Activated CD4-positive, alpha-beta T cell treated with anti-CD3 and anti-CD28 coated beads for 1 hour (primary cell): ENCODE measurements around the gene KAZALD1.

Experiments used
- DNase-seq: peaks from one replicate; pipeline ENCODE4 v3.0.0-alpha.2; 2020

Gene KAZALD1

DNA sequence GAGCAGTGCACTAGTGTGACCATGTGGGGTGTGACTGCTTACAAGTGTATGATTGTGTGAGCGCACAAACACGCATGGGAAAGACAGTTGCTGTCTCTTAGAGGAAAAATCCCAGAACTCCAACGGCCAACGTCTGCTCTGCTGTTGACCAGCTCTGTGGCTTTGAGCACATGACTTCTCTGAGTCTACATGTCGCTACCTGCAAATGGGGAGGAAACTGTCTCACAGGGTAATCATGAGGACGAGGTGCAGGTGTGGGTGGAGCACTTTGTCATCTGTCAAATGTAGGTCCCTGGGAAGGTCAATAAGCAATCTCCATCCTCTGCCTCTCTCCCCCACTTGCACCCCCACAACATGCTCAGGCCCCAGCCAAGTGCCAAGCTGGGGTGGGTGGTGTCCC is 38.1 kb downstream of the KAZALD1 start:
- DNase-seq, result no peak

DNA sequence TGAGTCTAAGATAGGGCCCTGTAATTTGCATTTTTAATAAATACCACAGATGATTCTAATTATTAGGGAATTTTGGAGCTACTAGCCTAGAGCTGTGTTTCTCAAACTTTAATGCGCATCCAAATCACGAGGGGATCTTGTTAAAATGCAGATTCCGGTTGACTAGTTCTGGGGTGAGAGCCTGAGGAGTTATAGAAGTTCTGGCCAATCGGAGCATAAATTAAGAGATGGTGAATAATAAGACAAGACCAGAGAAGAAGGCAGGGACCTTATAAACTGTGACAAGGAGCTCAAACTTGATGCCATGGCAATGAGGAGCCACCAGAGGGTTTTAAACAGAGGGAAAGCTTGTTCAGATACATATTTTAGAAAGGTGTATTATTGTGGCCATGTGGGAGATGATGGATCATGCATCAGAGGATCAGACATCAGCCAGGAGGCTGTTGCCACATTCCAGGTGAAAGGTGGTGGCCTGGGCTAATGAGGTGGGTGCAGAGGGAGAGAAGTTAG is 39.6 kb downstream of the KAZALD1 start:
- no peak for DNase-seq

DNA sequence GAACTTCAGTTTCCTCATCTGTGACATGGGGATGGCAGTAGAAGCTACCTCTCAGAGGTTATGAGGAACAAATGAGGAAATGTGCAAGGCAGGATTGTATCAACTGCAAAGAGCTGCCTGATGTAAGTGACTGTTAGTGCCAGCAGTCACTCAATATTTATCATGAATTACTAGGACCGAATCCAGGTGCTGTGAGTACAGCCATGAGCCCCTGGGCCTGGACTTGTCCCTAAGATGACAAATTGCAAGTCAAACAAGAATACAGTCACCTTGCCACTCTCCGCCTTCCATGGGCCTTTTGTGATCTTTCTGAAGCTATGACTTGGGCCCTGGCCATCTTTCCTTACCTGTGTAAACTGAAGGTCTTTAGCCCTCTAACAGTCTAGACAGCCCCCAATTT is 41.6 kb downstream of the KAZALD1 start:
- no peak for DNase-seq

DNA sequence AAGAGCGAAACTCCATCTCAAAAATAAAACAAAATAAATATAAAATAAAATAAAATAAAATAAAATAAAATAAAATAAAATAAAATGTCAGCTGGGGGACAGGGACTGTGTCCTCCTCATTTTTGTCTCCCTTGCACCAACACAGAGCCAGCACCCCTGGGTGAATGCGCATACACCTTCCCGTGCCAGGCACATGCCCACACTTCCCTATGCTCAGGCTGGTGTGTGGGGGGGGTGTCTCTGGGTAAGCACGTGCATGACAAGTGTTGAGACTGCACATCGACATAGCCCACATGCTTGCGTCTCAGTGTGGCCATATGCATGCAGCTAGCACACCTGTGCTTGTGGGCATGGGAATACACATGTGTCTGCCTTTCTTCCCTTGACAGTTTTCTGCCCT is 44.6 kb downstream of the KAZALD1 start:
- DNase-seq, result no peak

DNA sequence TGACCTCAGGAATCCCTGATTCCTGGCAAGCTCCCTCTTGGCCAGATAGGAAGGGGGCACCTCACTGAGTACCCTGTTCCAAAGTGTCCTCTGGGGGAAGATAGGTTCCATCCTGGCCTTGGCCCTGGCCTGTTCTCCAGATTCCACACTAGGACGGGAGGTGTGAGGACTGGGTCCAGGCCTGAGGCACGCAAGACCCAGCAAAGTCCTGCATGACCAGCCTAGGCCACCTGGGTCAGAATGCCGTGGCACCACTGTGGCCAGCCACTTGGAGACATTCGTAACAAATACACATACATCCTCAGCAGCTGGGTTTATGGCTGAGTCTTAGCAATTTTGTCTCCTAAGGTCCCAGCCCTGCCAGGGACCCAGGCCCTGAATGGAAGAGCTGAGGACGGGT is 46.0 kb downstream of the KAZALD1 start:
- DNase-seq, result no peak

DNA sequence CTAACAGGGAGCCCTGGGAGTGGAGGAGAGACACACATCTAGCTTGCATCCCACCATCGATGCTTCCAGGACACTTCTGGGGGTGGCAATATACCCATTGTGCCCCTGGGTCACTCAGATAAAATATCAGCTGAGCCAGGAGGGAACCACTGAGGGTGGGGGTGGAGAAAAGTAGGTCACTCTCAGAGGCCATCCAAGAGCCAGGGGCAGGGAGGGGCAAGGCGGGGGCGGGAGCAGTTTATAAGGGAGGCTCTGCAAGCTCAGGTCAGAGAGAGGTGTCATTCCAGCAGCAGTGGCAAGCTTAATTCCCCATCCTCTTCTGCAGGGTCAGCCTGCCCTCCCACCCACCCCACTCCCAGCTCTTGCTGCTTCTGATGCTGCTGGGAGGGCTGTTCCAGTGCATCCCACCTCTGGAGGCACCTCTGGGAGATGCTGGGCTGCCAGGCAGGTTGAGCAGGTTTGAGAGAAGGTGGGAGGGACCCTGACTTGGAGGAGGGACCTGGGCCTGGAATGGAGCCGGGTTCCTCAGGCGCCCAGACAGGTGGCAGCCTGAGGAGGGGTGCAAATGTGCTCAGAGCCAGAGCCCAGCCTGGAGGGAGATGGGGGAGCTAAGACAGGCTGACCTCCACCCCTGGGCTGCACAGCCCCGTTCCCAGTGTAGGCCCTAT is 49.2 kb downstream of the KAZALD1 start:
- no peak for DNase-seq

DNA sequence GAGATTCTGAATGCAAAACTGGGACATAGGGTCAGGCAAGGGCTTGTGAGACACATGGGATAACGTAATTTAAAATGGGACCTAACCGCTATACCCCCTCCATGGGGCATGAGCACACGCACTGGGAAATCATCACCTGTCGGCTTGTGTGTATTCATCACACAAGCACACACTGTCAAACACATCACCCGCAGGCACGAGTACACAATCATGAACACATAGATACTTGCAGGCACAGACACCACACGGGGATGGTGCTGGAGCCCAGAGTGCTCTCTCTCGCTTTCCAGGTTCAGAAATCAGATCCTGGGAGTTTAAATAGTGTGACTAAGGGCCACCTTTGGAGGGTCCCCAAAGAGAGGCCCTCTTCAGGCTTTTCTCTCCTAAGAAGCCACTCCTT is 49.8 kb downstream of the KAZALD1 start:
- DNase-seq, result no peak

DNA sequence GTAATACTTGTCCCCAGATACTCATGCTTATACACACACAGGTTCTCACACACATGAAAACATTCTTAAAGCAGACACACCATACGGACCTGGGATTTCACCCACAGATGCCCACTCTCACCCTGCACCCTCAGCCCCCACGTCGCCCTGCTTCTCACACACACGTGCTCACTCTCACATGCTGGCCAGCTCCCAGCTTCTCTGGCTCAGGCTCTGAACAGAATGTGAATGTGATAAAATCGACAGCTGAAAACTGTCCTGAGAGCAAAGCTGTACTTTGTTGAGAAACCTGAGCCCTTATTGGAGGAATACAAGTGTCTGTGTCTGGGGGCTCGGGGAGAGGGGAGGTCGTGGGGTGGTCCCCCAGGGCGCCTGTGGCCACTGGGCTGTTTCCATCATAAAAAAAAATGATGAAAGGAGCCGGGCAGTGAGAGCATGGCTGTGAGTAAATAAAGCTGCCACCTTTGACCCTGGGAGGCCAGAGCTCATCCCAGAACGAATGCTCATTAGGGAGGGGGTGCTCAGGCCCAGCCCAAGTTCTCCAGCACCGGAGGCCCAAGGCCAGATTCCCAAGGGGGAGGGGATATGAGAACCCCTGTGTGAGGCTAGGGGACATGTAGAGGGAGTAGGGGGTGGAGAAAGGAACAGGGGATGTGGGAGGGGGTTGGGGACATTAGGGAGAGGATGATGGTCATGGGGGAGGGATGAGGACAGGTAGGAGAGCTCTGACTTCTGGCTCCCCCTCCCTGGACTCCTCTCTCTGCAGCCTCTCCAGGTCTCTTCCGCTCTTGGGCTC is 51.2 kb downstream of the KAZALD1 start:
- DNase-seq, result no peak

DNA sequence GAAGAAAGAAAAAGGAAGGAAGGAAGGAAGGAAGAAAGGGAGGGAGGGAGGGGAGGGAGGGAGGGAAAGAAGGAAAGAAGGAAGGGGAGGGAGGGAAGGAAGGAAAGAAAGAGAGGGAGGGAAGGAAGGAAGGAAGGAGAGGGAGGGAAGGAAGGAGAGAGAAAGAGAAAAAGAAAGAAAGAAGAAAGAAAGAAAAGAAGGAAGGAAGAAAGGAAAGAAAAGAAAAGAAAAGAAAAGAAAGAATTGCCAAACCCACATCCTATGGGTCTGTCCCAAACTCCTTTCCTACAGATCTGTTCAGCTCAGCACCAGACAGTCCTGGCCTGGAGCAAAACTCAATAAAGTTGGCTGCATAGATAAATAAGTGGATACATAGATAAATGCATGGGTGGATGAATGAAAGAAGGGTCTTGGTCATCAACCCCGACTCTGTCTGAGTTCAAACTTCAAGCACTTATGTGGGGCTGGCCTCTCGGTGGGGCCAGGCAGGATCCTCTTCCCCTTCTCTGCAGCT is 52.2 kb downstream of the KAZALD1 start:
- no peak for DNase-seq

DNA sequence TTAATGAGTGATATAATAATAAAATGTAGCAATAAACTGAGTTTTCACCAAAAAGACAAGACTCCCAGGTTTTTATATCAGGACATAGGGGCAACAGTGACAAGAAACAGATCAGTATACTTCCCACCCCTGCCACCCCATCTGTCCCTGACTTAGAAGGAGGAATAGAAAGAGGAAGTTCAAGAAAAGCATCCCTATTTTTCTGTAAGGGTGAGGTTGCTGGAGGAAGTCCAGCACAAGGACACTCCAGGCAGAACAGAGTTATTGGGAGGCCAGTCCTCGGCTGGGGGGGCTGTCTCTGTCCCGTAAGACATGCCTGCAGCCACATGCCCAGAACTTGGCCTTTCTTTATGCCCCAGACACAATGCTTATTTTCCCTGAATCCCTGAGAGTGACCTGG is 52.9 kb downstream of the KAZALD1 start:
- no peak for DNase-seq
